CD4-positive, alpha-beta memory T cell (primary cell): ENCODE measurements around the gene C6. TPM values are rescaled to one million over a fixed set of nuclear protein-coding genes. Genes with fewer than 3 reads are reported as not detected.

Experiments
- CTCF ChIA-PET: fragments of 350-600 bp; sonication (Branson Sonifier 250); formaldehyde crosslinking; loops from one replicate; lab custom pipeline; 2021; ENCODE audit warnings: inconsistent platforms; ENCODE audit not compliant: partially characterized antibody; lab: Charles Lee
- POLR2A ChIA-PET: fragments of 350-600 bp; sonication (Branson Sonifier 250); formaldehyde crosslinking; loops from one replicate; lab custom pipeline; 2021; ENCODE audit not compliant: partially characterized antibody; lab: Charles Lee
- DNase-seq, 5 donors: peaks; one replicate each; pipeline versions ENCODE4 v3.0.0 to v3.0.0-alpha.2; 2020 to 2022; ENCODE audit warnings: mixed read lengths in 1 of 5
- H3K27ac ChIP-seq: one replicate; pipeline ENCODE4 v1.7.0; 2013; ENCODE audit warnings: low read depth, low read length
- H3K27me3 ChIP-seq: 2 replicates; pipeline ENCODE4 v1.7.0; 2013; ENCODE audit warnings: mild to moderate bottlenecking, low read length, moderate library complexity; ENCODE audit not compliant: insufficient read depth
- H3K36me3 ChIP-seq: 2 replicates; pipeline ENCODE4 v1.7.0; 2013; ENCODE audit warnings: mild to moderate bottlenecking, low read length, moderate library complexity; ENCODE audit not compliant: insufficient read depth
- H3K4me1 ChIP-seq: 2 replicates; pipeline ENCODE4 v1.7.0; 2013; ENCODE audit warnings: mild to moderate bottlenecking, low read length, moderate library complexity; ENCODE audit not compliant: insufficient read depth
- H3K4me3 ChIP-seq, 2 donors: one replicate each; pipeline ENCODE4 v1.7.0; 2013; ENCODE audit warnings: low read length in 2 of 2, mild to moderate bottlenecking in 1 of 2
- H3K9me3 ChIP-seq, 2 donors: one replicate each; pipeline ENCODE4 v1.7.0; 2013; ENCODE audit warnings: low read length in 2 of 2, control low read depth in 1 of 2; ENCODE audit not compliant: control insufficient read depth in 1 of 2
- H3K27ac Mint-ChIP-seq, 7 donors: one replicate each; pipeline ENCODE4 v1.8.0; 2020 to 2021; ENCODE audit warnings: mixed read lengths in 7 of 7, mild to moderate bottlenecking in 6 of 7, inconsistent platforms in 3 of 7, moderate library complexity in 3 of 7
- H3K27me3 Mint-ChIP-seq, 2 donors: one replicate each; pipeline ENCODE4 v1.8.0; 2020 to 2021; ENCODE audit warnings: mixed read lengths in 2 of 2
- H3K36me3 Mint-ChIP-seq, 2 donors: one replicate each; pipeline ENCODE4 v1.8.0; 2020 to 2021; ENCODE audit warnings: mixed read lengths in 2 of 2, inconsistent platforms in 1 of 2, mild to moderate bottlenecking in 1 of 2
- H3K4me1 Mint-ChIP-seq, 4 donors: one replicate each; pipeline ENCODE4 v1.8.0; 2020 to 2021; ENCODE audit warnings: mixed read lengths in 4 of 4, mild to moderate bottlenecking in 1 of 4
- H3K4me3 Mint-ChIP-seq, 8 donors: one replicate each; pipeline ENCODE4 v1.8.0; 2020 to 2021; ENCODE audit warnings: mixed read lengths in 8 of 8, mild to moderate bottlenecking in 7 of 8, moderate library complexity in 6 of 8, inconsistent platforms in 3 of 8
- H3K9me3 Mint-ChIP-seq, 8 donors: one replicate each; pipeline ENCODE4 v1.8.0; 2020 to 2021; ENCODE audit warnings: mixed read lengths in 8 of 8, mild to moderate bottlenecking in 5 of 8, inconsistent platforms in 3 of 8, moderate library complexity in 1 of 8
- intact Hi-C: fragments of 100-400 bp; cut with micrococcal nuclease; formaldehyde crosslinking; loops from one replicate; pipeline ENCODE4 v1.15.1; 2023
- polyA plus RNA-seq, 2 donors: library from polyadenylated mRNA; unstranded; fragments of 300-500 nt; fragmentation: Illumina TruSeq; gene quantifications; one replicate each; pipeline ENCODE4 v1.2.3, GENCODE V29; 2021
- total RNA-seq, 2 experiments: library from RNA; stranded (reverse); gene quantifications; one replicate each; pipeline ENCODE4 v1.2.3, GENCODE V29; 2021

Gene C6
- total and polyA plus RNA-seq, 4 experiments from 2014 or later, result not detected

GRCh38 chr5:41200506-41200905 is 12.8 kb downstream of the C6 start:
- H3K4me1 Mint-ChIP-seq, result no peaks in the 10 kb centered on the region
- DNase-seq, result no peak
- no peaks in the 10 kb centered on the region for H3K36me3 Mint-ChIP-seq
- Histone ChIP-seq H3K27me3 (no peaks in the 10 kb centered on the region), H3K27ac (no peak overlapping the region), H3K9me3 (no peaks in the 10 kb centered on the region), H3K4me3 (no peak overlapping the region), H3K36me3 (no peaks in the 10 kb centered on the region), H3K4me1 (no peaks in the 10 kb centered on the region)
- no peak overlapping the region for H3K4me3 Mint-ChIP-seq
- POLR2A ChIA-PET, result no interaction called here
- no peak overlapping the region for H3K27ac Mint-ChIP-seq
- peaks cover 0 to 4% of the 10 kb centered on the region in 2 donors for H3K27me3 Mint-ChIP-seq
- peaks cover 0 to 4% (median 0%) of the 10 kb centered on the region in 8 donors for H3K9me3 Mint-ChIP-seq
- CTCF ChIA-PET, result no interaction called here
- intact Hi-C loops, result no loop called here

- H3K27ac Mint-ChIP-seq, result no peak overlapping the region
- H3K4me3 Mint-ChIP-seq, result no peak overlapping the region
- no peaks in the 10 kb centered on the region for H3K36me3 Mint-ChIP-seq
- no peaks in the 10 kb centered on the region for H3K4me1 ChIP-seq
- no peak overlapping the region for H3K4me3 ChIP-seq
- ChIA-PET CTCF (no interaction called here), POLR2A (no interaction called here)
- no peaks in the 10 kb centered on the region for H3K4me1 Mint-ChIP-seq
- no peaks in the 10 kb centered on the region for H3K27me3 ChIP-seq
- intact Hi-C loops, result no loop called here
- no peak overlapping the region for H3K27ac ChIP-seq
- H3K36me3 ChIP-seq, result no peaks in the 10 kb centered on the region
- H3K27me3 Mint-ChIP-seq, result peaks cover 0 to 4% of the 10 kb centered on the region in 2 donors
- no peaks in the 10 kb centered on the region for H3K9me3 ChIP-seq
- no peak for DNase-seq
- H3K9me3 Mint-ChIP-seq, result peaks cover 0 to 5% (median 0%) of the 10 kb centered on the region in 8 donors
Measured at GRCh38 chr5:41199660-41200059, 13.7 kb downstream of the C6 start.

GRCh38 chr5:41196197-41196596 is 17.1 kb downstream of the C6 start:
- no peak for DNase-seq
- Mint-ChIP-seq H3K4me3 (no peak overlapping the region), H3K36me3 (no peaks in the 10 kb centered on the region), H3K9me3 (peaks cover 0 to 5% (median 0%) of the 10 kb centered on the region in 8 donors), H3K4me1 (no peaks in the 10 kb centered on the region), H3K27ac (no peak overlapping the region), H3K27me3 (no peaks in the 10 kb centered on the region)
- intact Hi-C loops, result no loop called here
- Histone ChIP-seq H3K27me3 (no peaks in the 10 kb centered on the region), H3K4me3 (no peak overlapping the region), H3K4me1 (no peaks in the 10 kb centered on the region), H3K27ac (no peak overlapping the region), H3K9me3 (no peaks in the 10 kb centered on the region), H3K36me3 (no peaks in the 10 kb centered on the region)
- ChIA-PET POLR2A (no interaction called here), CTCF (no interaction called here)

- CTCF ChIA-PET, result no interaction called here
- intact Hi-C loops, result no loop called here
- no peak for DNase-seq
Measured at GRCh38 chr5:41195228-41195627, 18.1 kb downstream of the C6 start.

GRCh38 chr5:41194339-41194738 is 19.0 kb downstream of the C6 start:
- intact Hi-C loops, result no loop called here
- ChIA-PET POLR2A (no interaction called here), CTCF (no interaction called here)
- no peaks in the 10 kb centered on the region for H3K9me3 ChIP-seq
- H3K4me1 Mint-ChIP-seq, result no peaks in the 10 kb centered on the region
- no peak overlapping the region for H3K27ac Mint-ChIP-seq
- no peaks in the 10 kb centered on the region for H3K4me1 ChIP-seq
- no peaks in the 10 kb centered on the region for H3K27me3 Mint-ChIP-seq
- H3K4me3 Mint-ChIP-seq, result no peak overlapping the region
- H3K4me3 ChIP-seq, result no peak overlapping the region
- peaks cover 0 to 5% (median 0%) of the 10 kb centered on the region in 8 donors for H3K9me3 Mint-ChIP-seq
- no peaks in the 10 kb centered on the region for H3K36me3 ChIP-seq
- no peaks in the 10 kb centered on the region for H3K36me3 Mint-ChIP-seq
- H3K27ac ChIP-seq, result no peak overlapping the region
- no peak for DNase-seq
- no peaks in the 10 kb centered on the region for H3K27me3 ChIP-seq

More at GRCh38 chr5:41195228-41195627, 18.1 kb downstream of the C6 start:
- Mint-ChIP-seq H3K36me3 (no peaks in the 10 kb centered on the region), H3K27ac (no peak overlapping the region), H3K9me3 (peaks cover 0 to 5% (median 0%) of the 10 kb centered on the region in 8 donors), H3K4me3 (no peak overlapping the region), H3K27me3 (no peaks in the 10 kb centered on the region), H3K4me1 (no peaks in the 10 kb centered on the region)
- no peaks in the 10 kb centered on the region for H3K4me1 ChIP-seq
- H3K36me3 ChIP-seq, result no peaks in the 10 kb centered on the region
- H3K4me3 ChIP-seq, result no peak overlapping the region
- no peaks in the 10 kb centered on the region for H3K27me3 ChIP-seq
- POLR2A ChIA-PET, result no interaction called here
- no peak overlapping the region for H3K27ac ChIP-seq
- H3K9me3 ChIP-seq, result no peaks in the 10 kb centered on the region

GRCh38 chr5:41193456-41194205 is 19.7 kb downstream of the C6 start:
- no peak overlapping the region for H3K4me3 Mint-ChIP-seq
- Histone ChIP-seq H3K36me3 (no peaks in the 10 kb centered on the region), H3K4me3 (no peak overlapping the region), H3K9me3 (no peaks in the 10 kb centered on the region), H3K4me1 (no peaks in the 10 kb centered on the region), H3K27me3 (no peaks in the 10 kb centered on the region), H3K27ac (no peak overlapping the region)
- ChIA-PET CTCF (no interaction called here), POLR2A (no interaction called here)
- no peaks in the 10 kb centered on the region for H3K27me3 Mint-ChIP-seq
- intact Hi-C loops, result no loop called here
- no peak overlapping the region for H3K27ac Mint-ChIP-seq
- no peak for DNase-seq
- peaks cover 0 to 5% (median 0%) of the 10 kb centered on the region in 8 donors for H3K9me3 Mint-ChIP-seq
- no peaks in the 10 kb centered on the region for H3K4me1 Mint-ChIP-seq
- no peaks in the 10 kb centered on the region for H3K36me3 Mint-ChIP-seq

- Histone ChIP-seq H3K4me1 (no peaks in the 10 kb centered on the region), H3K4me3 (no peak overlapping the region), H3K36me3 (no peaks in the 10 kb centered on the region), H3K27ac (no peak overlapping the region), H3K27me3 (no peaks in the 10 kb centered on the region), H3K9me3 (no peaks in the 10 kb centered on the region)
- H3K27ac Mint-ChIP-seq, result no peak overlapping the region
- intact Hi-C loops, result no loop called here
- no peak for DNase-seq
- CTCF ChIA-PET, result no interaction called here
- H3K4me3 Mint-ChIP-seq, result no peak overlapping the region
- no peaks in the 10 kb centered on the region for H3K27me3 Mint-ChIP-seq
- H3K36me3 Mint-ChIP-seq, result no peaks in the 10 kb centered on the region
- no peaks in the 10 kb centered on the region for H3K4me1 Mint-ChIP-seq
- POLR2A ChIA-PET, result no interaction called here
- H3K9me3 Mint-ChIP-seq, result peaks cover 0 to 5% (median 0%) of the 10 kb centered on the region in 8 donors
Measured at GRCh38 chr5:41191249-41191648, 22.1 kb downstream of the C6 start.
